GM18526 (cell line): ENCODE measurements around the gene SLITRK4.

Source experiments
- POLR2A ChIP-seq: IDR thresholded peaks from 3 replicates; pipeline ENCODE4 v1.6.1; 2011; ENCODE audit not compliant: insufficient read length; ENCODE audit errors: extremely low read depth

The SLITRK4 gene

DNA sequence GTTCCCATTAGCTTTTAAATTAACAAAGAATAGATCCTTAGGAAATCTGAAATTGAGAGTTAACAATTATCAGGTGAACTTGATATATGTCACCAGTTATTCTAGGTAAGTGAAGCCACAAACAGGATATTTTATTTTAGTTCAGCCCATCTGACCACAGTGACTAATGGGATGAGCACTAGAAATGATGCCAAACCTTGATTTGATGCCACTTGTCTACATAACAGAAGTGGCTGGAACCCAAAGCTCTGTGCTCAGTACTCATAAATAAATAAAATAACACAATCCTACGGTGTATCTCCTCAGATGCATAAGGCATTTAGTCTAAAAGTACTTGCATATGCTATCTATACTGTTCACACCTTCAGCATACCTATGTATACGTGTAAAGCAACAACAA is 12.2 kb downstream of the SLITRK4 start:
- no peak for TF ChIP-seq POLR2A

DNA sequence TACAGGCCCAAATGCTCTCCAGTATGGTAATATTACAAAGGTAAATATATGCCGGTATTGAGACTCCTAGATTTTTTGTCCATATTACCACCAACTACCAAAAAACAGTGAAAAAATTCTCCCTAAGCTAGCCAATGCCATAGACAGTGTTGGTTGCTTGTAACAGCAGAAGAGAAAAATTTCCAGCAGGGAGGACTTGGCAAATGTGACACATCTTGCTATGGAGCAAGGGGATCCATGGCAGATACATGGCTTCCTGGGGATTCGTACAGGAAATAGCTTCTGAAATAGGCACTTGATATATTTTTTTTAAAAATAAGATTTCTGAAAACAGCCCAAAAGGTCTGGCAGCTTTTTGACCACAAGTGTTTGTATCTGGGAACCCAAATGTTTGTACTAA is 14.6 kb downstream of the SLITRK4 start:
- no peak for TF ChIP-seq POLR2A

DNA sequence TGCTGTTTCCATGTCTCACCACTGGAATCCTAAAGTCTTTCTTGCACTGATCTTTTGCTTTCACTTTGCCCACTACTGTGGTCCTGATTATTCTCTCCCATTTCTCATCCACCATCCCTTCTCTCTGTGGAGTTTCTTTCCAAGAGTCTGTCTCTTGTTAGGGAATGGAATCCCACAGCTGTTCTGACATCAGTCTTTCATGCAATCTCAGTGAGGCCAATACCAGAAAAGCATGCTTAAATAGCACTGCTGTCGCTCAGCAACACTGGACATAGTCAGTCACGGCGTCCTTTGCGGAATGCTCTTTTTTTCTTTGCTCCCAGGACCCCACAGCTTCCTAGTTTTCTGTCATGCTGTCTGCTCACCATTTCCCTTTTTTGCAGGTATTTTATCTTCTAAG is 20.1 kb downstream of the SLITRK4 start:
- no peak for TF ChIP-seq POLR2A

DNA sequence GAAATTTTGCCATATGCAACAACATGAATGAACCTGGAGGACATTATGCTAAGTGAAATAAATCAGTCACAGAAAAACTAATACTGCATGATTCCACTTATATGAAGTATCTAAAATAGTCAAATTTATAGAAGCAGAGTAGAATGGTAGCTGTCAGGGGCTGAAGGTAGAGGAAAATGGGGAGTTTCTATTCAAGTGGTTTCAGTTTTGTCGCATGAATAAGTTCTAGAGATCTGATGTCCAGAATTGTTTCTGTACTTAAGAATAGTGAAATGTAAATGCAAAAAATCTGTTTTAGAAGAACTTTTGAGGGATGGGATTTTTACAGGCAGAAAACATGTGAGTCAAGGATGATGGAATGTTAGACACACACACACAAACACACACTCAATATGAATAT is 34.1 kb downstream of the SLITRK4 start:
- no peak for TF ChIP-seq POLR2A

DNA sequence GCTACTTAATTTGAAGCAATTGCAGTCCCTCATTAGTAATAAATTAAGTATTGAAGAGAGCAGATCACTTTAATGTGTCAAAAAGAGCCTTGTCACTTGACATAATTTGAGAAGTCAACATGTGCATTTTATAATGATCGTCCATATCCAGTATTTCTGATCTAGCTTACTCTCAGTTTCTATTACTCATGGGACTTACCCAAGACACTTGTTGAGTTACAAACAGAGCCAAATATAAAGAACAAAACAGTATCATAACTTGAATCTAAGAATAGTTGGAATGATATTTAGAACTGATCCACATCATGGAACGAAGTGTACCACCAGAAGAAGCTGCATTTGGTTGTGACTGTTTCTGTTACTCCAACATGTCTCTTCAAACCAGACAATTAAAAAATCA is 54.7 kb downstream of the SLITRK4 start:
- no peak for TF ChIP-seq POLR2A

DNA sequence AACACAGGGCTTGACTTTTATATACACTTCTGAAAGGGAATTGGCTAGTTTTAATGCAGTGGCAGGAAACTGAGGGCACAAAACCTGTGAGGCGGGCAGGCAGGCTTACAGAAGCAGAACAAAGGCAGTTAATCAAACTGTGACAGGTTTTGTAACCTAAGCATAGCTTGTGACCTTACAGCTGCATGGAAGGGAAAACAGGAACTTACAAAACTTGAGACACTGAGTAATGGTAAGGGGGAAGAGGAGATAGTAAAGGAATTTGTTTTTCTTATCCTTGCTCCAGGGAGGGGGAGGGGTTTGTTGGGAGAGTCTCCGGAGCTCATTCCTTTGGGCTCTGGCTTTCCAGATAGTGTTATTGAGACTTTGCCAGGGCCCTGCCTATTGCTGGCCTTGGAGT is 55.6 kb downstream of the SLITRK4 start:
- no peak for TF ChIP-seq POLR2A
